Vagina (tissue), 2 donors: Measurements from ENCODE around the gene UNC93B1. TPM values are rescaled to one million over a fixed set of nuclear protein-coding genes. Genes with fewer than 3 reads are reported as not detected.

Experiments
- DNase-seq, 2 donors: peaks; one replicate each; pipeline ENCODE4 v3.0.0-alpha.2; 2017; ENCODE audit errors: extremely low spot score in 2 of 2
- H3K27ac ChIP-seq: fragments of 200-600 bp; sonication (generic); one replicate; pipeline ENCODE4 v1.5.1; 2019
- H3K27me3 ChIP-seq: fragments of 200-600 bp; sonication (generic); one replicate; pipeline ENCODE4 v1.5.1; 2019
- H3K36me3 ChIP-seq, 2 donors: fragments of 200-600 bp; sonication (generic); one replicate each; pipeline ENCODE4 v1.5.1; 2017 to 2019
- H3K4me1 ChIP-seq: fragments of 200-600 bp; sonication (generic); one replicate; pipeline ENCODE4 v1.5.1; 2019
- H3K4me3 ChIP-seq, 2 donors: fragments of 200-600 bp; sonication (generic); 1 replicate in 1 of 2; 2 replicates in 1 of 2; pipeline ENCODE4 v1.5.1; 2016 to 2019
- H3K9me3 ChIP-seq: fragments of 200-600 bp; sonication (generic); one replicate; pipeline ENCODE4 v1.5.1; 2019
- CTCF ChIP-seq, 3 experiments: fragments of 450-650 bp in 2 of 3; fragments of 200-600 bp in 1 of 3; sonication (generic) in 1 of 3; IDR thresholded peaks; one replicate each; pipeline ENCODE4 v1.5.1; 2017 to 2019; ENCODE audit warnings: antibody characterized with exemption in 3 of 3, mild to moderate bottlenecking in 2 of 3, moderate library complexity in 2 of 3
- POLR2A ChIP-seq, 2 donors: fragments of 450-650 bp; IDR thresholded peaks; one replicate each; pipeline ENCODE4 v1.6.1; 2017; ENCODE audit warnings: antibody characterized with exemption in 2 of 2, mild to moderate bottlenecking in 2 of 2, moderate library complexity in 2 of 2
- POLR2AphosphoS5 ChIP-seq, 2 donors: sonication (generic); formaldehyde crosslinking; IDR thresholded peaks; one replicate each; pipeline ENCODE4 v1.9.0; 2017; ENCODE audit warnings: antibody characterized with exemption in 2 of 2, mild to moderate bottlenecking in 2 of 2, low read depth in 1 of 2; ENCODE audit not compliant: insufficient read depth in 1 of 2
- intact Hi-C: fragments of 100-400 bp; cut with DNase I; formaldehyde crosslinking; loops from one replicate; pipeline ENCODE4 v1.15.1; 2023
- total RNA-seq: library from RNA; depleted of rRNA; stranded (reverse); fragments of >200 nt; gene quantifications from one replicate; pipeline ENCODE4 v1.2.3, GENCODE V29; 2016

The UNC93B1 gene
- total RNA-seq, 1 donor from 2014 or later, result 30.4 TPM

- intact Hi-C loops, result no loop called here
- Histone ChIP-seq H3K27ac (no peak overlapping the region), H3K36me3 (peaks cover 0 to 15% of the 10 kb centered on the region in 2 donors), H3K27me3 (no peaks in the 10 kb centered on the region), H3K9me3 (no peaks in the 10 kb centered on the region), H3K4me3 (no peak overlapping the region), H3K4me1 (peaks cover 26% of the 10 kb centered on the region)
- no peak for TF ChIP-seq CTCF (IDR thresholded peaks at IDR 0.05)
- DNase-seq, result no peak
These were observed 23.8 kb upstream of the UNC93B1 start for GRCh38 chr11:68027667-68028066.

- no peaks in the 10 kb centered on the region for H3K27me3 ChIP-seq
- no peak for DNase-seq
- no peak overlapping the region for H3K4me3 ChIP-seq
- TF ChIP-seq POLR2AphosphoS5 (IDR thresholded peaks at IDR 0.05; ENCODE audit: insufficient read depth in 1 of 2, low read depth in 1 of 2) (no peak), POLR2A (IDR thresholded peaks at IDR 0.05) (no peak), CTCF (IDR thresholded peaks at IDR 0.05) (no peak)
- H3K9me3 ChIP-seq, result no peaks in the 10 kb centered on the region
- intact Hi-C loops, result no loop called here
- H3K4me1 ChIP-seq, result peaks cover 19% of the 10 kb centered on the region
- peaks cover 0 to 15% of the 10 kb centered on the region in 2 donors for H3K36me3 ChIP-seq
- no peak overlapping the region for H3K27ac ChIP-seq
These were observed 22.7 kb upstream of the UNC93B1 start for GRCh38 chr11:68026391-68027105.

GRCh38 chr11:68025047-68025446 is 21.1 kb upstream of the UNC93B1 start:
- Histone ChIP-seq H3K27ac (no peak overlapping the region), H3K4me3 (no peak overlapping the region), H3K36me3 (peaks cover 0 to 15% of the 10 kb centered on the region in 2 donors), H3K27me3 (no peaks in the 10 kb centered on the region), H3K9me3 (no peaks in the 10 kb centered on the region), H3K4me1 (peaks cover 12% of the 10 kb centered on the region)
- intact Hi-C loops, result no loop called here
- no peak for DNase-seq
- no peak for TF ChIP-seq POLR2AphosphoS5 (IDR thresholded peaks at IDR 0.05; ENCODE audit: insufficient read depth in 1 of 2, low read depth in 1 of 2)
- TF ChIP-seq POLR2A (IDR thresholded peaks at IDR 0.05), result no peak
- no peak for TF ChIP-seq CTCF (IDR thresholded peaks at IDR 0.05)

- H3K9me3 ChIP-seq, result no peaks in the 10 kb centered on the region
- TF ChIP-seq CTCF (IDR thresholded peaks at IDR 0.05) (no peak), POLR2A (IDR thresholded peaks at IDR 0.05) (no peak), POLR2AphosphoS5 (IDR thresholded peaks at IDR 0.05; ENCODE audit: insufficient read depth in 1 of 2, low read depth in 1 of 2) (no peak)
- no peak overlapping the region for H3K4me3 ChIP-seq
- DNase-seq, result no peak
- intact Hi-C loops, result no loop called here
- H3K4me1 ChIP-seq, result peaks cover 7% of the 10 kb centered on the region
- peaks cover 0 to 15% of the 10 kb centered on the region in 2 donors for H3K36me3 ChIP-seq
- no peak overlapping the region for H3K27ac ChIP-seq
- no peaks in the 10 kb centered on the region for H3K27me3 ChIP-seq
These were observed 20.6 kb upstream of the UNC93B1 start for GRCh38 chr11:68024508-68024907.

GRCh38 chr11:68022531-68022930 is 18.6 kb upstream of the UNC93B1 start:
- no peaks in the 10 kb centered on the region for H3K9me3 ChIP-seq
- H3K27me3 ChIP-seq, result no peaks in the 10 kb centered on the region
- H3K4me1 ChIP-seq, result no peaks in the 10 kb centered on the region
- intact Hi-C loops, result no loop called here
- H3K27ac ChIP-seq, result no peak overlapping the region
- TF ChIP-seq POLR2A (IDR thresholded peaks at IDR 0.05) (no peak), CTCF (IDR thresholded peaks at IDR 0.05) (no peak), POLR2AphosphoS5 (IDR thresholded peaks at IDR 0.05; ENCODE audit: insufficient read depth in 1 of 2, low read depth in 1 of 2) (no peak)
- no peak for DNase-seq
- peaks cover 0 to 15% of the 10 kb centered on the region in 2 donors for H3K36me3 ChIP-seq
- H3K4me3 ChIP-seq, result no peak overlapping the region
